Mucosa of descending colon (tissue), 3 donors: ENCODE data around the gene ATPAF1. TPM values are rescaled to one million over a fixed set of nuclear protein-coding genes. Genes with fewer than 3 reads are reported as not detected.

Experiments used
- ATAC-seq: fragments of 200-7000 bp; cut with Tn5 transposase; one replicate; pipeline ENCODE4 v1.9.1; 2020; ENCODE audit warnings: mild to moderate bottlenecking, moderate library complexity
- DNase-seq, 3 donors: peaks; one replicate each; pipeline ENCODE4 v3.0.0-alpha.2; 2020
- H3K36me3 ChIP-seq: fragments of 200-600 bp; one replicate; pipeline ENCODE4 v1.8.0; 2021; ENCODE audit warnings: low read depth, mild to moderate bottlenecking
- H3K4me1 ChIP-seq: fragments of 200-600 bp; one replicate; pipeline ENCODE4 v1.8.0; 2021; ENCODE audit warnings: low read depth, mild to moderate bottlenecking
- H3K4me3 ChIP-seq: fragments of 200-600 bp; one replicate; pipeline ENCODE4 v1.8.0; 2021; ENCODE audit warnings: mild to moderate bottlenecking
- H3K9me3 ChIP-seq: fragments of 200-600 bp; one replicate; pipeline ENCODE4 v1.8.0; 2021; ENCODE audit warnings: mild to moderate bottlenecking
- CTCF ChIP-seq: fragments of 200-600 bp; IDR thresholded peaks from one replicate; pipeline ENCODE4 v1.8.0; 2022; ENCODE audit warnings: antibody characterized with exemption, mild to moderate bottlenecking
- intact Hi-C, 2 donors: fragments of 100-400 bp; cut with DNase I in 1 of 2; cut with micrococcal nuclease in 1 of 2; formaldehyde crosslinking; loops; one replicate each; pipeline versions ENCODE4 v1.11.0 to v1.11.1; 2022; cut with DNase I, micrococcal nuclease
- total RNA-seq, 3 donors: library from RNA; stranded (reverse); fragmentation: NEBNext Ultra II Directional in 2 of 3; extraction: Animal tissue kit (Norgen Biotek cat#: 25700) in 2 of 3; gene quantifications; one replicate each; pipeline versions ENCODE4 v1.2.1 to v1.2.4, GENCODE V29; 2021 to 2023
- donor health status: DM: no; HTN: no; CAD: no; lungs with moderate emphysema.
- donor health status: DM: no; HTN: no; CAD: no.
- donor health status: DM: no; HTN: yes; CAD: no.

Gene ATPAF1
- total RNA-seq, 3 donors from 2014 or later = 49.7 to 54.9 (median 52.6) TPM

- TF ChIP-seq CTCF = no peak
- no peaks in the 10 kb centered on the region for H3K36me3 ChIP-seq
- ATAC-seq (no peak), DNase-seq (no peak)
- H3K9me3 ChIP-seq = peaks cover 8% of the 10 kb centered on the region
- peaks cover 12% of the 10 kb centered on the region for H3K4me1 ChIP-seq
- intact Hi-C loops = no loop called here
- H3K4me3 ChIP-seq = no peak overlapping the region
Observed at GRCh38 chr1:46646331-46646730, 21.8 kb downstream of the ATPAF1 start.

GRCh38 chr1:46645815-46646214 is 22.3 kb downstream of the ATPAF1 start:
- intact Hi-C loops = no loop called here
- H3K4me3 ChIP-seq = no peak overlapping the region
- no peak for ATAC-seq
- no peak for DNase-seq
- peaks cover 12% of the 10 kb centered on the region for H3K4me1 ChIP-seq
- no peaks in the 10 kb centered on the region for H3K36me3 ChIP-seq
- peaks cover 8% of the 10 kb centered on the region for H3K9me3 ChIP-seq
- no peak for TF ChIP-seq CTCF

- H3K4me1 ChIP-seq = peaks cover 12% of the 10 kb centered on the region
- no peaks in the 10 kb centered on the region for H3K36me3 ChIP-seq
- TF ChIP-seq CTCF = no peak
- no peaks in the 10 kb centered on the region for H3K9me3 ChIP-seq
- peak; percentile 84 for ATAC-seq
- intact Hi-C loops = no loop called here
- DNase-seq = peak in 1 of 3 donors; percentile 25
- H3K4me3 ChIP-seq = no peak overlapping the region
Observed at GRCh38 chr1:46643368-46643775, 24.8 kb downstream of the ATPAF1 start.

- Histone ChIP-seq H3K4me3 (no peak overlapping the region), H3K36me3 (no peaks in the 10 kb centered on the region), H3K9me3 (no peaks in the 10 kb centered on the region), H3K4me1 (peaks cover 12% of the 10 kb centered on the region)
- DNase-seq (no peak), ATAC-seq (no peak)
- intact Hi-C loops = no loop called here
- no peak for TF ChIP-seq CTCF
Observed at GRCh38 chr1:46642115-46642680, 26.0 kb downstream of the ATPAF1 start.

GRCh38 chr1:46639547-46639946 is 28.6 kb downstream of the ATPAF1 start:
- Histone ChIP-seq H3K4me1 (peaks cover 12% of the 10 kb centered on the region), H3K9me3 (no peaks in the 10 kb centered on the region), H3K36me3 (peaks cover 5% of the 10 kb centered on the region), H3K4me3 (no peak overlapping the region)
- intact Hi-C loops = no loop called here
- DNase-seq (no peak), ATAC-seq (no peak)
- TF ChIP-seq CTCF = no peak

GRCh38 chr1:46638921-46639320 is 29.2 kb downstream of the ATPAF1 start:
- DNase-seq (no peak), ATAC-seq (peak; percentile 20)
- Histone ChIP-seq H3K4me1 (peaks cover 12% of the 10 kb centered on the region), H3K4me3 (no peak overlapping the region), H3K9me3 (no peaks in the 10 kb centered on the region), H3K36me3 (peaks cover 7% of the 10 kb centered on the region)
- no peak for TF ChIP-seq CTCF
- intact Hi-C loops = no loop called here
